Activated naive CD4-positive, alpha-beta T cell (primary cell): Measurements from ENCODE around the gene OTULINL.
A peak's percentile ranks its signal among the peaks of the same experiment; 100 is the strongest.

Source experiments
- DNase-seq, 4 experiments: peaks; one replicate each; lab custom pipeline; 2025; lab: John Stamatoyannopoulos, UW

Gene OTULINL

GRCh38 chr5:14577079-14577725, 4.4 kb upstream of the OTULINL start:
- DNase-seq, result no peak

- no peak for DNase-seq
Measured at GRCh38 chr5:14577971-14578370, 3.6 kb upstream of the OTULINL start.

- DNase-seq, result no peak
Measured at GRCh38 chr5:14579246-14579645, 2.3 kb upstream of the OTULINL start.

GRCh38 chr5:14579731-14580397, 1.7 kb upstream of the OTULINL start:
- DNase-seq, result no peak

GRCh38 chr5:14580398-14581034, 1.1 kb upstream of the OTULINL start:
- DNase-seq, result no peak

GRCh38 chr5:14581891-14582796, 552 bp downstream of the OTULINL start:
- DNase-seq, result peak; percentile 36 to 79 (median 57)

- no peak for DNase-seq
Measured at GRCh38 chr5:14582797-14583137, 1.2 kb downstream of the OTULINL start.

GRCh38 chr5:14584848-14585247, 3.3 kb downstream of the OTULINL start:
- no peak for DNase-seq

- no peak for DNase-seq
Measured at GRCh38 chr5:14587150-14587549, 5.6 kb downstream of the OTULINL start.

GRCh38 chr5:14588145-14588544, 6.6 kb downstream of the OTULINL start:
- DNase-seq, result no peak

- no peak for DNase-seq
Measured at GRCh38 chr5:14588758-14589543, 7.4 kb downstream of the OTULINL start.

- DNase-seq, result no peak
Measured at GRCh38 chr5:14590949-14591348, 9.4 kb downstream of the OTULINL start.

- DNase-seq, result no peak
Measured at GRCh38 chr5:14591548-14591947, 10.0 kb downstream of the OTULINL start.

GRCh38 chr5:14593326-14594021, 11.9 kb downstream of the OTULINL start:
- no peak for DNase-seq

- no peak for DNase-seq
Measured at GRCh38 chr5:14594378-14595074, 12.9 kb downstream of the OTULINL start.

- DNase-seq, result no peak
Measured at GRCh38 chr5:14595189-14595588, 13.6 kb downstream of the OTULINL start.

GRCh38 chr5:14595891-14596290, 14.3 kb downstream of the OTULINL start:
- no peak for DNase-seq

- no peak for DNase-seq
Measured at GRCh38 chr5:14597080-14597479, 15.5 kb downstream of the OTULINL start.

- DNase-seq, result no peak
Measured at GRCh38 chr5:14598225-14598624, 16.6 kb downstream of the OTULINL start.

GRCh38 chr5:14599476-14600127, 18.0 kb downstream of the OTULINL start:
- no peak for DNase-seq
